PC-9 (cell line): ENCODE results near the gene SYNJ1. TPM values are rescaled to one million over a fixed set of nuclear protein-coding genes. Genes with fewer than 3 reads are reported as not detected.
A peak's percentile ranks its signal among the peaks of the same experiment; 100 is the strongest.
"Not testable (repeated sequence)": the region's sequence is repeated elsewhere in the genome, so short reads cannot be mapped to it uniquely, and the experiment has no call there.

ENCODE experiments used
- BruUV-seq: library from RNA; stranded (reverse); fragments of 400-500 nt; replicated peaks from 2 replicates; lab custom pipeline; 2021; lab: Mats Ljungman, UMichigan
- CTCF ChIA-PET: fragments of 300-600 bp; sonication (Branson Sonifier 250); formaldehyde crosslinking; loops from one replicate; lab custom pipeline; 2022; ENCODE audit warnings: antibody characterized with exemption; lab: Charles Lee
- POLR2A ChIA-PET: fragments of 300-600 bp; sonication (Branson Sonifier 250); formaldehyde crosslinking; loops from one replicate; lab custom pipeline; 2022; ENCODE audit warnings: antibody characterized with exemption; ENCODE audit not compliant: unreplicated experiment; lab: Charles Lee
- DNase-seq, 2 experiments: peaks; one replicate each; pipeline versions ENCODE4 v3.0.0 to v3.0.0-alpha.2; 2015 to 2022; ENCODE audit warnings: mixed read lengths in 1 of 2
- H2AFZ ChIP-seq: fragments of 200-600 bp; sonication (generic); 2 replicates; pipeline ENCODE4 v1.8.1; 2017; ENCODE audit warnings: antibody characterized with exemption
- H3F3A ChIP-seq: fragments of 200-600 bp; sonication (generic); 2 replicates; pipeline ENCODE4 v1.8.1; 2017; ENCODE audit warnings: antibody characterized with exemption, mild to moderate bottlenecking, low read depth; ENCODE audit not compliant: insufficient read depth
- H3K27ac ChIP-seq: fragments of 200-600 bp; sonication (generic); 2 replicates; pipeline ENCODE4 v1.6.1; 2016; ENCODE audit warnings: mixed run types
- H3K27me3 ChIP-seq: fragments of 200-600 bp; sonication (generic); 2 replicates; pipeline ENCODE4 v1.6.1; 2016; ENCODE audit warnings: low read depth, mixed run types; ENCODE audit not compliant: insufficient read depth
- H3K36me3 ChIP-seq: fragments of 200-600 bp; sonication (generic); 2 replicates; pipeline ENCODE4 v1.6.1; 2016; ENCODE audit warnings: low read depth, mixed run types
- H3K4me1 ChIP-seq: fragments of 200-600 bp; sonication (generic); replicated peaks from 2 replicates; pipeline ENCODE4 v1.6.1; 2016; ENCODE audit warnings: mixed run types; ENCODE audit not compliant: insufficient read depth
- H3K4me2 ChIP-seq: fragments of 200-600 bp; sonication (generic); 2 replicates; pipeline ENCODE4 v1.6.1; 2017; ENCODE audit warnings: mixed run types
- H3K4me3 ChIP-seq: fragments of 200-600 bp; sonication (generic); 2 replicates; pipeline ENCODE4 v1.6.1; 2016; ENCODE audit warnings: mixed run types
- H3K79me2 ChIP-seq: fragments of 200-600 bp; sonication (generic); 2 replicates; pipeline ENCODE4 v1.6.1; 2017; ENCODE audit warnings: low read depth, mixed run types
- H3K9me2 ChIP-seq: fragments of 200-600 bp; sonication (generic); 2 replicates; pipeline ENCODE4 v1.8.1; 2017; ENCODE audit warnings: mild to moderate bottlenecking; ENCODE audit not compliant: insufficient read depth
- H3K9me3 ChIP-seq: fragments of 200-600 bp; sonication (generic); 2 replicates; pipeline ENCODE4 v1.8.1; 2016; ENCODE audit warnings: low read depth; ENCODE audit not compliant: insufficient read depth
- H4K20me1 ChIP-seq: fragments of 200-600 bp; sonication (generic); 2 replicates; pipeline ENCODE4 v1.8.1; 2017; ENCODE audit not compliant: insufficient read depth
- CTCF ChIP-seq: fragments of 200-600 bp; sonication (generic); conservative IDR thresholded peaks from 2 replicates; pipeline ENCODE4 v1.6.1; 2017; ENCODE audit warnings: mixed run types, antibody characterized with exemption, mild to moderate bottlenecking, moderate library complexity
- EZH2 ChIP-seq: fragments of 200-600 bp; sonication (generic); IDR thresholded peaks from 2 replicates; pipeline ENCODE4 v1.8.0; 2017; ENCODE audit warnings: antibody characterized with exemption, low read depth
- intact Hi-C: fragments of 100-400 bp; cut with micrococcal nuclease; formaldehyde crosslinking; loops from one replicate; pipeline ENCODE4 v1.10.0; 2022; ENCODE audit not compliant: unreplicated experiment
- total RNA-seq: library from RNA; stranded (reverse); gene quantifications from 2 replicates; pipeline ENCODE4 v1.2.3, GENCODE V29; 2021

Gene SYNJ1
- total RNA-seq, 1 experiment from 2014 or later, result 4.8 TPM

GRCh38 chr21:32776743-32777142, 48.9 kb upstream of the SYNJ1 start:
- Histone ChIP-seq H3K36me3 (no peaks in the 10 kb centered on the region), H3K9me3 (no peaks in the 10 kb centered on the region), H2AFZ (no peak overlapping the region), H3K9me2 (no peaks in the 10 kb centered on the region), H3K27me3 (no peaks in the 10 kb centered on the region), H3K4me1 (peaks cover 5% of the 10 kb centered on the region), H3F3A (peaks cover 5% of the 10 kb centered on the region; the same call in 1 of the 2 replicates), H3K4me3 (no peak overlapping the region), H3K4me2 (no peak overlapping the region), H3K79me2 (no peaks in the 10 kb centered on the region), H3K27ac (no peak overlapping the region), H4K20me1 (no peaks in the 10 kb centered on the region)
- TF ChIP-seq EZH2 (no peak), CTCF (no peak)
- CTCF ChIA-PET, result no interaction called here
- intact Hi-C loops, result no loop called here
- POLR2A ChIA-PET, result no interaction called here
- no TSS peak for BruUV-seq
- no peak for DNase-seq

GRCh38 chr21:32773048-32773344, 45.2 kb upstream of the SYNJ1 start:
- CTCF ChIA-PET, result interaction anchor here (0.7 kb wide), 1 partner anchor 245 kb away, joined by 3 read pairs; no protein-coding TSS in a partner anchor
- Histone ChIP-seq H3K36me3 (0 out of 2 replicates have a peak, but pooled peaks cover 13% of the 10 kb centered on the region), H3K4me3 (peak overlapping the region; percentile 81), H4K20me1 (peaks cover 19% of the 10 kb centered on the region), H3K4me2 (peak overlapping the region; percentile 86), H3K27ac (peak overlapping the region; percentile 67; the same call in 1 of the 2 replicates), H3K79me2 (peaks cover 32% of the 10 kb centered on the region), H2AFZ (peak overlapping the region; percentile 83), H3K4me1 (peaks cover 18% of the 10 kb centered on the region)
- intact Hi-C loops, result loop anchor here (5.0 kb wide), 1 partner anchor 121 kb away; no protein-coding TSS in a partner anchor
- H3K9me2 ChIP-seq, POLR2A ChIA-PET, BruUV-seq, H3F3A ChIP-seq, H3K27me3 ChIP-seq, DNase-seq, H3K9me3 ChIP-seq: not testable (repeated sequence)

- POLR2A ChIA-PET, result no interaction called here
- intact Hi-C loops, result loop anchor here (1.0 to 5.0 kb wide), 2 partner anchors 44 to 120 kb away; partner anchors contain the start of gene SYNJ1
Measured at GRCh38 chr21:32772281-32773047, 44.7 kb upstream of the SYNJ1 start.

More at GRCh38 chr21:32772281-32773047, 44.7 kb upstream of the SYNJ1 start:
- H3K4me2 ChIP-seq, result peak overlapping the region; percentile 86
- no peaks in the 10 kb centered on the region for H3K9me3 ChIP-seq
- BruUV-seq, result TSS peak; percentile 85
- H3K27me3 ChIP-seq, result no peaks in the 10 kb centered on the region
- peaks cover 5% of the 10 kb centered on the region; the same call in 1 of the 2 replicates for H3F3A ChIP-seq
- H3K27ac ChIP-seq, result peak overlapping the region; percentile 67
- TF ChIP-seq EZH2 (no peak), CTCF (no peak)
- H3K9me2 ChIP-seq, result no peaks in the 10 kb centered on the region
- H2AFZ ChIP-seq, result peak overlapping the region; percentile 83
- H3K36me3 ChIP-seq, result 0 out of 2 replicates have a peak, but pooled peaks cover 13% of the 10 kb centered on the region
- H3K4me3 ChIP-seq, result peak overlapping the region; percentile 81
- CTCF ChIA-PET, result interaction anchor here (0.7 kb wide), 1 partner anchor 245 kb away, joined by 3 read pairs; no protein-coding TSS in a partner anchor
- peak; percentile 3 to 48 for DNase-seq
- H3K79me2 ChIP-seq, result peaks cover 37% of the 10 kb centered on the region
- H4K20me1 ChIP-seq, result peaks cover 23% of the 10 kb centered on the region
- H3K4me1 ChIP-seq, result peaks cover 18% of the 10 kb centered on the region
